Trophoblast cell (in vitro differentiated cells and primary cell): Measurements from ENCODE around the gene SPANXC. TPM values are rescaled to one million over a fixed set of nuclear protein-coding genes. Genes with fewer than 3 reads are reported as not detected.
"Not testable (repeated sequence)": the region's sequence is repeated elsewhere in the genome, so short reads cannot be mapped to it uniquely, and the experiment has no call there.

Experiments used
- DNase-seq, 2 donors: peaks; one replicate each; pipeline ENCODE4 v3.0.0-alpha.2; 2016
- H2AFZ ChIP-seq: 2 replicates; pipeline ENCODE4 v1.6.1; 2013; ENCODE audit warnings: low read length, moderate library complexity, mild to moderate bottlenecking; ENCODE audit not compliant: insufficient read depth, poor library complexity
- H2AK5ac ChIP-seq: 2 replicates; pipeline ENCODE4 v1.6.1; 2013; ENCODE audit warnings: mild to moderate bottlenecking, low read length
- H2BK120ac ChIP-seq: 2 replicates; pipeline ENCODE4 v1.6.1; 2013; ENCODE audit warnings: low read length, mild to moderate bottlenecking, moderate library complexity; ENCODE audit not compliant: insufficient read depth, poor library complexity
- H2BK12ac ChIP-seq: 2 replicates; pipeline ENCODE4 v1.6.1; 2013; ENCODE audit warnings: mild to moderate bottlenecking, low read length, moderate library complexity
- H2BK5ac ChIP-seq: 2 replicates; pipeline ENCODE4 v1.6.1; 2013; ENCODE audit warnings: low read length, low read depth, moderate library complexity, mild to moderate bottlenecking; ENCODE audit not compliant: poor library complexity
- H3K14ac ChIP-seq: 2 replicates; pipeline ENCODE4 v1.6.1; 2013; ENCODE audit warnings: mild to moderate bottlenecking, low read length
- H3K18ac ChIP-seq: 2 replicates; pipeline ENCODE4 v1.6.1; 2013; ENCODE audit warnings: mild to moderate bottlenecking, low read length
- H3K23ac ChIP-seq: 2 replicates; pipeline ENCODE4 v1.6.1; 2013; ENCODE audit warnings: low read length
- H3K27ac ChIP-seq: 2 replicates; pipeline ENCODE4 v1.5.1; 2013; ENCODE audit warnings: low read depth, mild to moderate bottlenecking, inconsistent platforms, low read length, moderate library complexity
- H3K27me3 ChIP-seq: 2 replicates; pipeline ENCODE4 v1.6.1; 2013; ENCODE audit warnings: inconsistent platforms, mild to moderate bottlenecking, low read length, moderate library complexity; ENCODE audit not compliant: insufficient read depth
- H3K36me3 ChIP-seq, 2 experiments: 1 replicate in 1 of 2; 2 replicates in 1 of 2; pipeline ENCODE4 v1.6.1; 2013; ENCODE audit warnings: low read length in 2 of 2, mild to moderate bottlenecking in 2 of 2, moderate library complexity in 1 of 2; ENCODE audit not compliant: insufficient read depth in 2 of 2, control insufficient read depth in 1 of 2
- H3K4ac ChIP-seq: 2 replicates; pipeline ENCODE4 v1.6.1; 2013; ENCODE audit warnings: low read depth, mild to moderate bottlenecking, low read length, moderate library complexity
- H3K4me1 ChIP-seq, 2 experiments: 1 replicate in 1 of 2; 2 replicates in 1 of 2; pipeline ENCODE4 v1.6.1; 2013; ENCODE audit warnings: low read length in 2 of 2, mild to moderate bottlenecking in 2 of 2, moderate library complexity in 1 of 2; ENCODE audit not compliant: insufficient read depth in 2 of 2, control insufficient read depth in 1 of 2
- H3K4me2 ChIP-seq: 2 replicates; pipeline ENCODE4 v1.6.1; 2013; ENCODE audit warnings: inconsistent platforms, mild to moderate bottlenecking, low read length, moderate library complexity
- H3K4me3 ChIP-seq: 2 replicates; pipeline ENCODE4 v1.5.1; 2013; ENCODE audit warnings: mild to moderate bottlenecking, low read depth, low read length, inconsistent platforms
- H3K79me1 ChIP-seq: one replicate; pipeline ENCODE4 v1.6.1; 2013; ENCODE audit warnings: low read length
- H3K79me2 ChIP-seq: 2 replicates; pipeline ENCODE4 v1.6.1; 2013; ENCODE audit warnings: low read length, mild to moderate bottlenecking; ENCODE audit not compliant: control insufficient read depth, insufficient read depth, poor library complexity
- H3K9ac ChIP-seq: 2 replicates; pipeline ENCODE4 v1.6.1; 2013; ENCODE audit warnings: mild to moderate bottlenecking, low read length
- H3K9me3 ChIP-seq: 2 replicates; pipeline ENCODE4 v1.6.1; 2013; ENCODE audit warnings: low read depth, mild to moderate bottlenecking, control low read depth, inconsistent platforms, low read length; ENCODE audit not compliant: insufficient read depth
- H4K12ac ChIP-seq: 2 replicates; pipeline ENCODE4 v1.6.1; 2013; ENCODE audit warnings: low read depth, mild to moderate bottlenecking, low read length, moderate library complexity
- H4K8ac ChIP-seq: 2 replicates; pipeline ENCODE4 v1.6.1; 2013; ENCODE audit warnings: low read depth, mild to moderate bottlenecking, low read length, moderate library complexity
- H4K91ac ChIP-seq: one replicate; pipeline ENCODE4 v1.6.1; 2013; ENCODE audit warnings: low read depth, mild to moderate bottlenecking, low read length, moderate library complexity
- WGBS: extraction: QIAGEN DNeasy Blood & Tissue Kit; methylation state at CpG from one replicate; pipeline ENCODE4 v1.1.7; 2013; ENCODE audit warnings: missing lambda C conversion rate; ENCODE audit not compliant: insufficient read length, insufficient coverage; ENCODE audit errors: extremely low coverage; 5-methylcytosine and 5-hydroxymethylcytosine counted together
- polyA plus RNA-seq: library from polyadenylated mRNA; stranded (reverse); fragments of 200-250 nt; gene quantifications from 2 replicates; pipeline ENCODE4 v1.2.3, GENCODE V29; 2013

The SPANXC gene
- not detected in 2 replicates for polyA plus RNA-seq

GRCh38 chrX:141242417-141242816 is at the start of gene SPANXC:
SPANXC (minus strand) TSS chrX:141242517; CDS start chrX:141242457, 60 bp downstream.
- H2BK12ac ChIP-seq, H3K4ac ChIP-seq, H3K18ac ChIP-seq, H3K79me1 ChIP-seq, DNase-seq, H4K12ac ChIP-seq, H2AFZ ChIP-seq, H2BK120ac ChIP-seq, H3K27me3 ChIP-seq, H3K23ac ChIP-seq, H3K9ac ChIP-seq, H3K36me3 ChIP-seq, H3K4me2 ChIP-seq, H3K4me1 ChIP-seq, H3K4me3 ChIP-seq, H4K8ac ChIP-seq, H2BK5ac ChIP-seq, H3K27ac ChIP-seq, H3K9me3 ChIP-seq, H4K91ac ChIP-seq, H3K14ac ChIP-seq, H3K79me2 ChIP-seq, H2AK5ac ChIP-seq: not testable (repeated sequence)
- no CpG with 5 or more reads among the region's 12 CpGs for WGBS

- DNase-seq = no peak
- Histone ChIP-seq H3K9ac (no peak overlapping the region), H3K4me3 (no peak overlapping the region), H3K4ac (no peak overlapping the region), H2AK5ac (no peak overlapping the region), H3K4me2 (no peak overlapping the region), H3K9me3 (no peaks in the 10 kb centered on the region), H3K27ac (no peak overlapping the region), H3K18ac (no peak overlapping the region), H4K12ac (no peak overlapping the region), H3K4me1 (no peaks in the 10 kb centered on the region), H2AFZ (no peak overlapping the region), H3K27me3 (no peaks in the 10 kb centered on the region), H3K79me2 (no peaks in the 10 kb centered on the region), H3K36me3 (no peaks in the 10 kb centered on the region), H2BK120ac (no peak overlapping the region), H3K79me1 (no peaks in the 10 kb centered on the region), H2BK12ac (no peak overlapping the region), H3K23ac (no peak overlapping the region), H4K8ac (no peak overlapping the region), H3K14ac (no peak overlapping the region), H4K91ac (no peak overlapping the region), H2BK5ac (no peak overlapping the region)
- no CpG with 5 or more reads among the region's 2 CpGs for WGBS
Observed at GRCh38 chrX:141279476-141279875, 37.2 kb upstream of the SPANXC start.

GRCh38 chrX:141278306-141278705 is 36.0 kb upstream of the SPANXC start:
- no peaks in the 10 kb centered on the region for H3K27me3 ChIP-seq
- no peak overlapping the region for H2BK12ac ChIP-seq
- H2BK5ac ChIP-seq = no peak overlapping the region
- peak in 1 of 2 donors; percentile 21 for DNase-seq
- no peak overlapping the region for H2BK120ac ChIP-seq
- no peak overlapping the region for H3K23ac ChIP-seq
- no peak overlapping the region for H2AFZ ChIP-seq
- H3K36me3 ChIP-seq = no peaks in the 10 kb centered on the region
- H3K18ac ChIP-seq = no peak overlapping the region
- H2AK5ac ChIP-seq = no peak overlapping the region
- no peak overlapping the region for H3K9ac ChIP-seq
- no peaks in the 10 kb centered on the region for H3K79me1 ChIP-seq
- no peak overlapping the region for H4K91ac ChIP-seq
- no CpG with 5 or more reads among the region's 3 CpGs for WGBS
- H4K12ac ChIP-seq = no peak overlapping the region
- no peaks in the 10 kb centered on the region for H3K9me3 ChIP-seq
- H3K27ac ChIP-seq = no peak overlapping the region
- H4K8ac ChIP-seq = no peak overlapping the region
- no peak overlapping the region for H3K4me2 ChIP-seq
- H3K4me3 ChIP-seq = no peak overlapping the region
- H3K14ac ChIP-seq = no peak overlapping the region
- H3K79me2 ChIP-seq = no peaks in the 10 kb centered on the region
- no peaks in the 10 kb centered on the region for H3K4me1 ChIP-seq
- H3K4ac ChIP-seq = no peak overlapping the region

- Histone ChIP-seq H2AK5ac (no peak overlapping the region), H3K36me3 (no peaks in the 10 kb centered on the region), H3K27ac (no peak overlapping the region), H3K18ac (no peak overlapping the region), H3K9ac (no peak overlapping the region), H4K8ac (no peak overlapping the region), H3K79me2 (no peaks in the 10 kb centered on the region), H4K91ac (no peak overlapping the region), H3K27me3 (no peaks in the 10 kb centered on the region), H2BK5ac (no peak overlapping the region), H2AFZ (no peak overlapping the region), H2BK12ac (no peak overlapping the region), H3K9me3 (no peaks in the 10 kb centered on the region), H3K79me1 (no peaks in the 10 kb centered on the region), H3K4me2 (no peak overlapping the region), H3K4me1 (no peaks in the 10 kb centered on the region), H3K4me3 (no peak overlapping the region), H4K12ac (no peak overlapping the region), H3K14ac (no peak overlapping the region), H2BK120ac (no peak overlapping the region), H3K23ac (no peak overlapping the region), H3K4ac (no peak overlapping the region)
- WGBS = no CpG with 5 or more reads among the region's 1 CpG
- DNase-seq = no peak
Observed at GRCh38 chrX:141258080-141258479, 15.8 kb upstream of the SPANXC start.
